GM19099 (cell line): ENCODE results near the gene NDUFV3.
A peak's percentile ranks its signal among the peaks of the same experiment; 100 is the strongest.

Experiments
- POLR2A ChIP-seq: IDR thresholded peaks from 3 replicates; pipeline ENCODE4 v1.6.1; 2011; ENCODE audit warnings: low read depth; ENCODE audit not compliant: insufficient read length; ENCODE audit errors: extremely low read depth

Gene NDUFV3

DNA sequence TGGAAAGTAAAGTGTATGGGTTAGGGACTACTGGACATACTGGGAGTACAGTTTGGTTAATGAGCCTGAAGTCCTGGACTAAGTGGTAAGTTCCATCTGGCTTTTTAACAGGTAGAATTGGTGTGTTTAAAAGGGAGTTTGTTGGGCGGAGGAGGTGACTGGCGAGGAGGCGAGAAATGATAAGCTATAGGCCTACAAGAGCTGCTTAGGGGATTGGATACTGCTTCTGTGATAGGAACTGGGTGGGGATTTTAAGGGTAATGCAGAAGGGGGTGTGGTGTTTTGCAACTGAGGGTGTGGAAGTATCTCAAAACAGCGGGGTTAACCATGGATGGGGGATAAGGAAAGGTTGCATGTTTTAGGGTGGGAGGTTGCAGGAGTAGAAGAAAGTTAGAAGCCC lies 28.8 kb downstream of the NDUFV3 start:
- TF ChIP-seq POLR2A: no peak

DNA sequence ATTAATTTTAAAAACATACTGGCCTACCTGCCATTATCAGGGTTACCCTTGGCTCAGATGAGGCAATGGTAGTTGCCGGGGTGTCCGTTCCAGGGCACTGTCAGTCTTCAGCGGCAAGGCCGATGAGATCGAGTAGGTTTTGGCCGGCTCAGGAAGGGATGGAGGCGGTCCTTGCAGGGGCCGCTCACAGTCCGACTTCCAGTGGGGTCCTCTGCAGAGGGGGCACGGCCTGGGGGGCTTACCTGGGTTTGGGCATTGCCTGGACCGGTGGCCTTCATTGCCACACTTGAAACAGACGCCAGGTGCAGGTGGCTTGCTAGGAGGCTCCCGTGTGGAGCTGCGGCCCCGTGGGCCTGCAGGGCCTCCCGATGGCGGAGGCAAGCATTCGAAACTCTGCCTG lies 29.8 kb downstream of the NDUFV3 start:
- no peak for TF ChIP-seq POLR2A

GRCh38 chr21:42923553-42924432 lies 30.7 kb downstream of the NDUFV3 start:
- peak; percentile 50 for TF ChIP-seq POLR2A

- TF ChIP-seq POLR2A: no peak
Observed at GRCh38 chr21:42924433-42924751, 31.3 kb downstream of the NDUFV3 start.

- no peak for TF ChIP-seq POLR2A
Observed at GRCh38 chr21:42925114-42925926, 32.2 kb downstream of the NDUFV3 start, which contains the start of gene ERVH48-1. ERVH48-1 (minus strand) TSS chr21:42925630; CDS start chr21:42919006, 6,624 bp downstream.

GRCh38 chr21:42929969-42930368 lies 36.9 kb downstream of the NDUFV3 start:
- TF ChIP-seq POLR2A: no peak

DNA sequence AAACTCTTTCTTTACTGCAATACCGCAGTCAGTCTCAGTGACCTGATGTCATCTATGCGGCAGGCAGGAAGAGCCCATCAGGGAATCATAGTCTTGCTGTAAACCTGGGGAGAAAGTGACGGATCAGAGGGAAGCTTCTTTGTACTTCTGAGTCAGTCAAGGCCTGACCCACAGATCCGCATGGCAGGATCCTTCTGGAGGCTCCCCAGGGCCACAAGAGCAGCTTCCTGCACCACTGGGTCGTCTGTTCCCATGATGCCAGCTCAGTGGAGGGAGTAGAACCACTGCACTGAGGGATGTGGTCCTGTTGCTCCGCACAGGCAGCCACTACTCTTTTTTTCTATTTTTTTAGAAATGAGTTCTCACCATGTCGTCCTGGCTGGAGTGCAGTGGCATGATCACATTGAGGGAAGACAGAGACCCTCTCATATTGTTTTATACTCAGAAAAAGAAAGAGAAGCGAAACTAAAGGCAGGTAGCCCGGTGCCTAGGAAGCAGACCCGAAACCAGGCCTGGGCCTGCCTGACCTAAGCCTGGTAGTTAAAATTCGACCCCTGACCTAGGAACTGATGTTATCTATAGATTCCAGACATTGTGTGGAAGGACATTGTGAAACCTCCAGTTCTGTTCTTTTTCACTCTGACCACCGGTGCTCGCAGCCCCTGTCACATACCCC lies 38.6 kb downstream of the NDUFV3 start:
- TF ChIP-seq POLR2A: no peak

DNA sequence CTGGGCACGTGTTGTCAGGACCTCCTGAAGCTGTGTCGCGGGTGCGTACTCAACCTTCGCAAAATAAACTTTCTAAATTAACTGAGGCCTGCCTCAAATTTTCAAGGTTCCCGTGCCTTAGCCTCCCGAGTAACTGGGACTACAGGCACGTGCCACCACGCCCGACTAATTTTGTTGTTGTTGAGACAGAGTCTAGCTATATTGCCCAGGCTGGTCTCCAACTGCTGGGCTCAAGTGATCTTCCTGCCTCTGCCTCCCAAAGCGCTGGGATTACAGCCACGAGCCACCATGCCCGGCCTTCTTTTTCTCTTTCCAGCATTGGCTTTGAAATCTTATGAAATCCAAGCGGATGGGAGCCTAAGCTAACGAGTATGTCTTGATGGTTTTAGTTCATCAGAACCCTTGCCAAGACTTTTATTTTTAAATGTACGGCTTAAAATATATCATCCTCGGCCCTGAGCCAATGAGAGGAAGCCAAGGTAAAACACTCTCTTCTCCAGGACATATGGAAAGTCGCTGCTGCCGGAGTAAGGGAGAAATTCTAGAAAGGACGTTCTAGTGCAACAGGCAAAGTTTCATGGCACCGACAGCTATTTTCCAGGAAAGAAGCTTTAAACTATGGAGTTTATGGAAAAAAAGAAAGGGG lies 45.0 kb downstream of the NDUFV3 start:
- no peak for TF ChIP-seq POLR2A

DNA sequence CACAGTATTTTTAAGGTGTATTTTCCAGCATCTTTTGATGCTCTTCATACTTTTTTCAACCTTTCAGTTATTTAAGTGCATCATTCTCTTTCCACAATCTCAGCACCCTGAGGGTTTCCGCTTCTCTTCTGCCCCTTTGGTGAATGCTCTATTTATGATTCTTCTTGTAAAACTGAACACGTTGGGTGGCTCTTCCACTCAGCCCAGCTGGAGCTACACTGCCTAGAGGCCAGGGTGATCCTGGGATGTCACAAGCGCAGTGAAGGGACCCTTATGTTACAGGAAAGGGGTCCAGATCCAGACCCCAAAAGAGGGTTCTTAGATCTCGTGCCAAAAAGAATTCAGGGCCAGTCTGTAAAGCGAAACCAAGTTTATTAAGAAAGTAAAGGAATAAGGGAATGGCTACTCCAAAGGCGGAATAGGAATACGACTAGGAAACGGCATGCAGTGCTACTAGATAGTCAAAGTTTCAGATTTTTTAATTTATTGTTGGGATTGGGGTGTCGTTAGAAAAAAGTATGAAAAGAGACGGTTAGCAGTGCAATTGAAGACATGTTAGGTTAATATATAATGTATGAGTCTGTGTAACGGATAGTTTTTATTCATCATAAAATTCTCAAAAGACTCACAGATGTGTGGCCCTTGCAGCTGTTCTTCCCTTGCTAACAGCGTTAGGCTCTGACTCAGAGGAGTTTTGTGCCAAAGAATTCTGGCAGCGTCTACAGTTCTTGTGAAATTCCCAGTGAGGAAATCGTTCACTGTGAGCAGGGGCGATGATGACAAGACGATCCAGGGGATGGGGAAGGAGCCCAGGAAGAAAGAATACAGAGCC lies 46.7 kb downstream of the NDUFV3 start:
- no peak for TF ChIP-seq POLR2A

- TF ChIP-seq POLR2A: no peak
Observed at GRCh38 chr21:42941696-42942085, 48.6 kb downstream of the NDUFV3 start.

GRCh38 chr21:42942244-42942643 lies 49.1 kb downstream of the NDUFV3 start:
- TF ChIP-seq POLR2A: no peak

- TF ChIP-seq POLR2A: no peak
Observed at GRCh38 chr21:42956824-42957630, 63.9 kb downstream of the NDUFV3 start.

DNA sequence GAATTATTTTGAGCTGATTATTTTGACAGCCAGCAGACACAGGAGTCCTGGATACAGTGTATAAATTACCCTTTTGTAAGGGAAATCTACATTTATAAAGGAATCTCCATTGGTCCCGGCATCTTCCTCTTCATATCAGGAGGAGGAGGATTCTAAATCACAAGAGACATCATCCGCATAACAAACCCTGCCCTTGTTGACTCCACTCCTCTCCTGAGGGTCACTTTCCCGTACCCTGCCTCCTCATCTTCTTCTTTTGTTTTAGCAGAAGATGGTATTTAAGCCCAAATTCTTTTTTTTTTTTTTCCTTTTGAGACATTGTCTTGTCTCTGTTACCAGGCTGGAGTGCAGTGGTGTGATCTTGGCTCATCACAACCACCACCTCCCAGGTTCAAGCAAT lies 66.6 kb downstream of the NDUFV3 start:
- no peak for TF ChIP-seq POLR2A
